ENCODE measurements around the gene UIMC1.

Gene UIMC1

GRCh38 chr5:176902102-176902814, 104.3 kb downstream of the UIMC1 start:
- DNase-seq (ENCODE audit: low read depth) = no peak

GRCh38 chr5:176901260-176902101, 105.1 kb downstream of the UIMC1 start:
- no peak for DNase-seq (ENCODE audit: low read depth)

DNA sequence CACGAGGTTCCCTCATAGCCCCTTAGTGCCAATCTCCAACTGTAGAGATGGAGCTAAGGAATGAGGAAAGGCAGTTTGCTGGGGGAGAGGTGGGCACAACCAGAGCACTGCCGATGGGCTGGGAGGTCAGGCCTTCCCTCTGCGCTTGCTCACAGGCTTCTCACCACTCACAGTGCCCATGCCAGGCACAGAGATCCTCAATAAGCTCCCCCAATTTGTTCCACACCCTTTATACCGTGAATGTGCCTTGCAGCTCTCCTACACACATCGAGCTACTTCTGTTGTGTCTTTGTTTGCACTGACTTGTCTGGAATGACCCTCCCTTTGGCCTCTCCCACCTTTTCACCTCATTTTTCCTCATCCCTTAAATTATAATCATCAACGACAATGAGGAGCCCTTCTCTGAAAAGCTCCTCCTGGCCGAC, 105.8 kb downstream of the UIMC1 start:
- no peak for DNase-seq (ENCODE audit: low read depth)

DNA sequence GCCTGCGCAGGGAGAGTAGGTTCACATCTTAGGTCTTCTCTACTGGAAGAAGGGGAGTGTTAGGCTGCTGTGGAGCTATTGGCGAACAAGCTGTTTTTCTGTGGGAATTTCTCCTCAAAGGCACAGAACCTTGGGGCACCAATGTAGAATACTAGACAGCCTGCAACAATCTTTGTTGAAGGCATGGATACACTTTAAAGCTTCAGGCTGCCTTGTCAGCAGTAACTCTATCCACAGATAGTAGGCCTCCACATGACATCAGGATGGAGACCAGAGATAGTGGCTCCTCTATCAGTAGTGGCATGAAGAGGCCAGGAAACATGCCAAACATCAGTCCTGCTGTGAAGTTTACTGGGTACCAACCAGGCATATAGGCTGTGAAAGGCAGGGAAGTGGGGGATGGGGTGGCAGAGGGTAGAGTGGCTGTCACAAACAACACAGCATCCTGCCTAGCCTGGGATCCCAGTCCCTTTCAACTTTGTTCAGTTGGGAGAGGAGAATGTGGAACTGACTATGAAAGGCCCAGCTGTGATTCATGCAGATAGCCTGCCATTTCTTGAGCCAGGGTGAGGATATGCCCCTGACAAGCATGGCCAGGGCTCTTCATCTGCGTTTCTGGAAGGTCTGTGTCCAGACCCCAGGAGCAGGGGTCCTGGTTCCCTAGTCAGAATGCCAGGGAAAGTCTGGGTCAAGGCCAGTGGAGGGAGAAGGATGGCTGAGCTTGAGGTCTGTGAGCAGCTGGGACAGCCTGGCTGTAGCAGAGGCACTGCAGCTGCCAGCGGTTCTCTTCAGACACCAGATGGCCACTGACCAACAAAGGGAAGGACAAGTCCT, 106.4 kb downstream of the UIMC1 start:
- no peak for DNase-seq (ENCODE audit: low read depth)

DNA sequence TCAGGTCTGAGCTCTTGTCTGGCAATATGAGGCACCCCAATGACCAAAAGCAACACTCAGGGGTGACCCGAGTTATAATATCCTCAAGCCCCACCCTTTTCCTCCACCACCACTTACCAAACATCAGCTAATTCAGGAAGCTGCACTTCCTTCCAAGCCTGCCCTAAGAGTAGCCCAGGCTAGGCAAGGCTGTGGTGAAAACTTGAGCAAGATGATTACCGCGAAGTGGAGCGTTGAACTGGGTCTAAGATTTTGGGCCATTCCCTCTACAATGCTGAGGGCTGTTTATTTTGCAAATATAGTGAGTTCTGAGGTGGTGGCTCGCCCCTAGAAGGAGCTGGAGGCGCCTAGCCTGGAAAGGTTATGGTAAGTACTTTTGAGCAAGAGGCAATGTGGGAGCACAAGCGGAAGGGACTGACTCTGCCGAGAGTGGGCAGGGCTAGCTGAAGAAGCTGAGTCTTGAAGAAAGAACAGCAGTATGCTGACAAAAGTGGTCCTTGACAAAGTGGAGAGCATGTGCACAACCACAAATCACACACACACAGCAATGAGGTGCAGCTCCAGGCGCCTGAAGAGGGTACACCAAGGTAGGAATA, 107.2 kb downstream of the UIMC1 start, which contains the start of gene HK3:
TSS of gene HK3 (minus strand) at position 51 of the 596 bp plus-strand sequence. CDS start 3,187 bp downstream, outside the sequence.
- no peak for DNase-seq (ENCODE audit: low read depth)

DNA sequence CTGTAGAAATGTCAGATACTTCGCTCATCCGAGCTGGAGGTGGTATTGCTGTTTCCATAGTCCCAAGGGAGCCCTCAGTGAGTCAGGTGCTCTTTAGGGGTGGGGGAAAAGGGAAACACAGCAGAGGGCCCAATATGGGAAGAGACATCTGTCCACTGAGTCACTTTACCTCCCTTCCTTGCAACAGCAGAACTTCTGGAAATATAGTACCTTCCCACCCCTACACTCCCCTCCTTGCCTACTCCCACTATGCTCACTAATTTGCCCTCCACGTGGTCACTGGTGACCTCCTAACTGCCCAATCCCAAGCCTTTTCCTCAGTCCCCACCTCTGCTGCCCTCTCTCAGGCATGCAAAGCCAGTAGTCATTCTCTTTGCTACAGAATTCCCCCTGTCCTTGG, 109.3 kb downstream of the UIMC1 start:
- no peak for DNase-seq (ENCODE audit: low read depth)

GRCh38 chr5:176895831-176896230, 110.7 kb downstream of the UIMC1 start:
- DNase-seq (ENCODE audit: low read depth) = no peak

DNA sequence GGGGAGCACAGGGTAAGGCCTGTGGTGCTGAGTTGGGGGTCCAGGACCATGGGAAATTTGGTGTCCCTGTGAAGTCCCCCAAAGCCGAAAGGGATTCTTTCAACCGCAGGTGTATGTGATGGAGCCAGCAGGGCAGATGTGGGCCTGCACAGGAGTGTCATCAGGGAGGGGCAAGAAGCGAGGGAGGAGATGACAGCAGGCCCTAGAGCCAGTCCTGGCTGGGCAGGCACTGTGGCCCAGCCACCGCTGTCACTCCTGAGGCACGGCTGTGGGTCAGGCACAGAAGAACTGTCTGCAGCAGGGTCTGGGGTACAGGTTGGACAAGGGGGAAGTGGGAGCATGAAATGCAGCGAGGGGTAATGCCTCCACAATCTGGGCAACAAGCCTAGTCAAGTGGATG, 112.3 kb downstream of the UIMC1 start:
- DNase-seq (ENCODE audit: low read depth) = no peak

DNA sequence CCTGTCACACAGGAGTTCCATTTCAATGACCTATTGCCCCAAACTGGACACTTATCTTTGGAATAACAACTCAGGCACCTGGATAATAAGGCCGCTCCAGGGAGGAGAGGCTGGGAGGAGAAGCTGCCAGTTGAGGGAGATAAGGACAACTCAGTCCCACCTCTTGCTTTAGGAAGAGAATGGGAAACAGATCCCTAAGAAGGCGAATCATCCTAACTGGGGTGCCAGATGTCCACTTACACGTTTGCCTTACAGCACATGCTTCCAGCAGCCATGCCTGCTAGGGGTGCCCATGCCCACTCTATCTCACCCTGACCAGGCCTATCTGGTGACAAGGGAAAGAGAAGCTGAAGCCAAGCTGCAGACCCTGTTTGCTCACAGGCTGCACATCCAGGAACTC, 113.9 kb downstream of the UIMC1 start:
- DNase-seq (ENCODE audit: low read depth) = no peak

DNA sequence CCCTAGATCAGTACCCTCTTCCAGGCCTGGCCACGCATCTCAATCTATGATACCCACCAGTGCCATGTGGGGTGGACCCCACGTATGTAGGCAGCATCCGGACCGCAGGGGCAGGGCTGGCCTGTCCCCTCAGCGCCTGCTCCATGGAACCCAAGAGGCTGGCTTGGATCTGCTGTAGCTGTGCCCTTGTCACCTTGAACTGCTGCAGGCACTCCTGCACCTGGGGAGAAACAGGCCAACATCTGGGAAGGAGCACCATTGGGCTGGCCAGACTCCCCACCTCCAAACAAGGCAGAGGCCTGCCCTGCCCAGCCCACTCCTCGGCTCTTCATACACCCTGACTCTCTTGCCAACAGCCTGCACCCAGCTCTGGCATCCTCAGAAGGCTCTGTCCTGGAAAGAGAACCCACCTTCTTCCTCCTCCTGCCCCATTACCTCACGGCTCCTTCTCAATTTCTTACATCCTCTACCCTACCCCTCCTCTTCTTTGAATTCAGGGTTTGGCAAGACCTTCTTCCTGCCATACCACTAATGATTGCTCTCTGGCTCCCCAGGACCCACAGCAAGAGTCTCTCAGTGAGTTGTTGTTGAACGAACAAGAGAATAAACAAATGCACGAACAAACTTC, 115.1 kb downstream of the UIMC1 start:
- no peak for DNase-seq (ENCODE audit: low read depth)

DNA sequence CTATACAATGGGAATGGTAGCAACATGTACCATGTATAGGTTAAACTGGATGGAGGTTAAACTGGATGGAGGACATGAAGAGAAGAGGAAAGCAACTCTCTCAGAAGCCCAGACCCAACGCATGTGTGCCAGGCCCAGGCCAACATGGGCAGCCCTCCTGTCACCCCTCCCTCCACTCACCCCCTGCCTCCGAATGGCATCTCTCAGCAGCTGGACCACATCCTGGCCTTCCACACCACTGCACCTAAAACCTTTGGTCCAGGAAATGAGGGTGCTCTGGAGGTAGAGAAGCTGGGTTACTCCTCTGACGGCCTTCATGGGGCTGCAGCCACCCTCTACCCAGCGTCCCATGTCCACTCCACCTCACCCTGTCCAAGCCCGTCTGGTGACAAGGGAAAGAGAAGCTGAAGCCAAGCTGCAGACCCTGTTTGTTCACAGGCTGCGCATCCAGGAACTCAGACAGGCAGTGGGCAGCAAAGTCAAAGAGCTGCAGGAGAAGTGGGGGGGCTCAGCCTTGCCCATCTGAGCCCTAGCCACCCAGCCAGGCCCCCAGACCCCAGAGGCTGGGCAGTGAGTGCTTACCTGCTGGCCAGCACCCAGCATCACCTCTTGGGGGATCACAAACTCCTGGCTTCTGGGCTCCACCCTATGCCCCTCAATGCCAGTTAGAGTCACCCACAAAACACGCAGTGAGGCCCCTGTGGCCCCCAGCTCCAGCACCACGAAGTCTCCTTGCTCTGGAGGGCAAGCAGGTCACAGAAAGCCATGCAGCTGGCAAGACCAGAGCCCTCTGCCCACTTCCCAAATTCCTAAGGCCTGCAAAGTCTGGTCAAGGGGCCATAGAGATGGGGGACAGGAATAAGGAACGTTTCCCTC, 115.9 kb downstream of the UIMC1 start:
- no peak for DNase-seq (ENCODE audit: low read depth)

DNA sequence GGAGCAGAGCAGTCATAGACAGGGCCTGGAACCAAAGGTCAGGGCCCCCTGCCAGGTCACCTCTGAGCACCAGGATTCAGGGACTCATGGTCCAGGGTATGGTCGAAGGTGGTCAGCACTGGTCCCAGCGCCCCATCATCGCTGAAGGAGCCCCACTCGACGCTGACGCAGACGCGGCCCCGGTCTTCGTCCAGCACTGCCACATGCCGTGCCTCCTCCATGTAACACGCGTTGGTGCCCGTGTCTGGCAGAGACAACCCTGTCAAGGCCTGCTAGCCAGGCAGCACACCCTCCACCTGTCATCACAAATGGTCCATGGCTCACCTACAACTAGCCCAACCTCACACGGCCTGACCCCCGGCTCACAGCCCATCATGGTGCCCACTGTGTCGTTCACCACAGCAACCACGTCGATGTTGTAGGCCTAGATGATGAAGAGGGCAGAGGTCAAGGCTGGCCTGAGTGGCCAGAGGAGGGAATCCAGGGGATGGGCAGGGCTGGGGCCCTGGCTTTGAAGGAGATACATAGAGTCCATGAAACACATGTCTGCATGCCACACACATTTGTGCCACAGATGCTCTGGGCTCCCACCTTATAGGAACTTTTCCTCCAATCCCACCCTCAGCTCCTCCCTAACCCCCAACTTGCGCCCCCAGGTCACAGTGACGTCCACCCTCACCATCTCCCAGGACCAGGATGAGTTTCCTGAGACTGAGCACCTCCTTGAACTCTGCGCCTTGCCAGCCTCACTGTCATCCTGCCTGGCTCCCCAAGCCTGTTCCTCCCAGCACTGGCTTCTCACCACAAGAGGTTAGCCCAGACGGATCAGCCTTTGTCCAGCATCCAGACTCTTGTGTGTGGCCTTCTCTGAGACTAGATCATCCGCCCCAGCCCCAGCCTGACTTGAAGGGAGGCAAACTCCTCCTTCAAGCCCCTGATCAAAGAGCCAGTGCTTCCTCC, 117.0 kb downstream of the UIMC1 start:
- DNase-seq (ENCODE audit: low read depth) = no peak

DNA sequence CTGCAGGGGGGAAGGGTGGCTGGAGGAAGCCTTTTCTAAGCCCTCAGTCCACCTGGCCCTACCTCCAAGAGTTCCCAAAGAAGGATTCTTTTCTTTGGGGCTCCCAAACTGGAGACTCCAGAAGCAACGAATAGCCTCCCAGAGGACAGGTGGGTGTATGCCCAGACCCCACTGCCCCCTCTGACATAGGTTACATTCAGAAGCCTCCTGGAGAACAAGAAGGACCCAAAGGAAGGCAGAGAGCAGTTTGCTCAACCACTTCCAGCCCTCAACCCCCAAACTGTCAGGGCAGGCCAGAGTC, 117.8 kb downstream of the UIMC1 start:
- DNase-seq (ENCODE audit: low read depth) = no peak

DNA sequence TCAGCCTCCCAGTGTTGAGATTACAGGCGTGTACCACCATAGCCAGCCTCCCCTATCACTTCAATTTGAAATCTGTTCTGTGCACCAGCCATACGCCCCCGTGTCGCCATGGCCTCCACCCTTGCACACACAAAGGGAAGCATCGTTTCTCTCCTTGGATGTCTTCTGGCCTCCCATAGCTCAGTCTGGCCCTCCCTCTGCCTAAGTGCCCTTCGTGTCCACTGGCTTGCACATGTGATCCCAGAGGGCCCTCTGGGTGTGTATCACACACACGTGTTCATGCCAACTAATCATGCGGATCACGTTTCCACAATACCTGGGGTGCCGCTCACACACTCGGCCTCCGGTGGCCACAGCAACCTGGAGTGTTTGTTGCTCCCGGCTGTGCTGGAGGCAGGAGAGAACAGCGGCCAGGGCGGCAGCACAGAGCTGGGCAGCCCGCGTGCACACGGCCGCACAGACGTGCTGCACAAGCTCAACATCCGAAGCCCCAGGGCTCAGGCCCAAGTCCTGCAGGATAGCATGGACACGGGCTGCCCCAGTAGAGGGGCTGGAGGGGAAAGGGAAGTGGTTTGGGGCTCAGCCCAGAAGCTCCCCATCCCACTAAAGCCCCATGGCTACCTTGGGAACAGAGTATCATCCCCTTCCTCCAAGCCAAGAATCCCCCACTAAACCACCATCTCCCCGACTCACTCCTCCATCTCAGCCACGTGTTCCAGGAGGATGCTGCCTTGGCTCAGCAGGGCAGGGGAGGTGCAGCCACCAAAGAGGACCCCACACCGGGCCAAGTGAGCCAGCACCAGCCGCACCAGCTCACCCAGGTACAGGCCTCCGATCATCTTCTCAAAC, 118.3 kb downstream of the UIMC1 start:
- no peak for DNase-seq (ENCODE audit: low read depth)

- DNase-seq (ENCODE audit: low read depth) = no peak
These were observed 119.2 kb downstream of the UIMC1 start for GRCh38 chr5:176887252-176887849.

- DNase-seq (ENCODE audit: low read depth) = no peak
These were observed 120.0 kb downstream of the UIMC1 start for GRCh38 chr5:176886336-176887251.

GRCh38 chr5:176884571-176884890, 122.0 kb downstream of the UIMC1 start:
- no peak for DNase-seq (ENCODE audit: low read depth)
